Endodermal cell (in vitro differentiated cells): Measurements from ENCODE around the gene GALR3. TPM values are rescaled to one million over a fixed set of nuclear protein-coding genes. Genes with fewer than 3 reads are reported as not detected.

ENCODE experiments used
- DNase-seq: peaks from one replicate; pipeline ENCODE4 v3.0.0-alpha.2; 2017
- H3K27ac ChIP-seq: 2 replicates; pipeline ENCODE4 v1.5.1; 2013; ENCODE audit warnings: mild to moderate bottlenecking, low read depth, low read length, moderate library complexity
- H3K27me3 ChIP-seq: 2 replicates; pipeline ENCODE4 v1.6.1; 2013; ENCODE audit warnings: mild to moderate bottlenecking, low read length, moderate library complexity; ENCODE audit not compliant: insufficient read depth, control insufficient read depth, poor library complexity, severe bottlenecking
- H3K36me3 ChIP-seq: 2 replicates; pipeline ENCODE4 v1.7.0; 2013; ENCODE audit warnings: mild to moderate bottlenecking, low read length, moderate library complexity; ENCODE audit not compliant: control insufficient read depth, insufficient read depth
- H3K4me1 ChIP-seq: one replicate; pipeline ENCODE4 v1.7.0; 2013; ENCODE audit warnings: low read length; ENCODE audit not compliant: control insufficient read depth, insufficient read depth
- H3K4me3 ChIP-seq: 2 replicates; pipeline ENCODE4 v1.5.1; 2013; ENCODE audit warnings: mild to moderate bottlenecking, low read length, moderate library complexity
- H3K9ac ChIP-seq: 2 replicates; pipeline ENCODE4 v1.6.1; 2013; ENCODE audit warnings: mild to moderate bottlenecking, low read length, moderate library complexity; ENCODE audit not compliant: poor library complexity, severe bottlenecking; ENCODE audit errors: extremely low read depth
- H3K9me3 ChIP-seq: 2 replicates; pipeline ENCODE4 v1.6.1; 2013; ENCODE audit warnings: mild to moderate bottlenecking, low read length, moderate library complexity; ENCODE audit not compliant: control insufficient read depth
- H3K27ac Mint-ChIP-seq: 2 replicates; pipeline ENCODE4 v1.8.0; 2020; ENCODE audit warnings: mixed read lengths
- H3K27me3 Mint-ChIP-seq: 2 replicates; pipeline ENCODE4 v1.8.0; 2021; ENCODE audit warnings: mild to moderate bottlenecking, mixed read lengths; ENCODE audit not compliant: insufficient read depth
- H3K36me3 Mint-ChIP-seq: 2 replicates; pipeline ENCODE4 v1.8.0; 2020; ENCODE audit warnings: low read depth, mixed read lengths
- H3K4me1 Mint-ChIP-seq: 2 replicates; pipeline ENCODE4 v1.8.0; 2020; ENCODE audit warnings: mixed read lengths
- H3K4me3 Mint-ChIP-seq: 2 replicates; pipeline ENCODE4 v1.8.0; 2020; ENCODE audit warnings: mild to moderate bottlenecking, moderate library complexity, mixed read lengths
- H3K9me3 Mint-ChIP-seq: 2 replicates; pipeline ENCODE4 v1.8.0; 2020; ENCODE audit warnings: mild to moderate bottlenecking, mixed read lengths
- WGBS, 2 experiments: methylation state at CpG; one replicate each; pipeline versions ENCODE4 v1.1.5 to v1.1.7; 2013; ENCODE audit warnings: missing lambda C conversion rate in 2 of 2, mixed read lengths in 1 of 2; ENCODE audit not compliant: insufficient coverage in 1 of 2, insufficient read length in 1 of 2; 5-methylcytosine and 5-hydroxymethylcytosine counted together
- total RNA-seq, 2 donors: library from RNA; stranded (reverse); fragmentation: NEBNext Ultra II Directional in 1 of 2; extraction: Animal tissue kit (Norgen Biotek cat#: 25700) in 1 of 2; gene quantifications; 2 replicates in 1 of 2; 3 replicates in 1 of 2; pipeline ENCODE4 v1.2.1, GENCODE V29; 2021
- TF ChIP-seq, protein P1 (sequence below): fragments of 200-600 bp; sonication (generic); conservative IDR thresholded peaks from 2 replicates; pipeline ENCODE4 v1.5.0; 2021; ENCODE audit warnings: antibody characterized with exemption, mild to moderate bottlenecking

Gene GALR3
- total RNA-seq, 2 donors from 2014 or later, result 0.40 to 0.77 TPM

DNA sequence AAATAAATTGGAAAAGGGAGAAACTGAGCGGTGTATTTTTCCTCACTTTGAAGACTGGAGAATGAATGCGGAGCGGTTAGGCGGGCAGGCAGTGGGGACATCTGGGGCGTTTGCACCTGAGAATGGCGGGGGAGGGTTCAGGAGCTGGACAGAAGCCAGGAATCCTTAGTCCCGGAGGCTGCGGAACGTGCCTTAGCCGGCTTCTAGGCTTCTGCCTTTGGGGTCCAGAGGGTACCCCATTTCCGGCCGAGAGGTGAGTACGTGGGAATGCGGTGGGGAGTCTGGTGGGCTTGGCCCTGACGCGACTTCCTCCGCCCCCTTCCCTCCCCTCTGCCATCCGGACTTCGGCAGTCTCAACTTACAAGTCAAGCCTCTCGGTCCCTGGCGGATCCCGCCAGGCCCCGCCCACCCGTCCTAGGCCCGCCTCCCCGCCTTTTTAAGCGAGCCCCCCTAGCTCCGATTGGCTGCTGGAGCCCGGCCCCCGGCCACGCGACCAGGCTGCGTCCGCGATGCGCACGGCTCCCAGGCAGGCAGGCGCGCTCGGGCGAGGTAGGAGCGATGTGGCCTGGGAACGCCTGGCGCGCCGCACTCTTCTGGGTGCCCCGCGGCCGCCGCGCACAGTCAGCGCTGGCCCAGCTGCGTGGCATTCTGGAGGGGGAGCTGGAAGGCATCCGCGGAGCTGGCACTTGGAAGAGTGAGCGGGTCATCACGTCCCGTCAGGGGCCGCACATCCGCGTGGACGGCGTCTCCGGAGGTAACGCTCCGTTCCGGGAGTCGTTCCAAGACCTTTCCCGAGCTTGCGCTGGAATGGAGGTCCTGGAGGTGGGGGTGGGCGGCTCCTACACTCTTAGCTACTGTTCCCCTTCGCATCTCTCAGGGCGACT, 15.5 kb upstream of the GALR3 start, which contains the start of gene GCAT:
Gene GCAT (plus strand): TSS at position 525 of the 884 bp plus-strand sequence. CDS start 34 bp downstream, at position 559.
- Mint-ChIP-seq H3K9me3 (no peaks in the 10 kb centered on the region), H3K27ac (peak within 1 kb of the TSS; percentile 91), H3K27me3 (peaks cover 13% of the 10 kb centered on the region), H3K4me3 (peak within 1 kb of the TSS; percentile 68), H3K4me1 (peaks cover 29% of the 10 kb centered on the region), H3K36me3 (no peaks in the 10 kb centered on the region)
- Histone ChIP-seq H3K9ac (peak within 1 kb of the TSS; percentile 74), H3K9me3 (no peaks in the 10 kb centered on the region), H3K4me1 (peaks cover 3% of the 10 kb centered on the region), H3K36me3 (peaks cover 4% of the 10 kb centered on the region), H3K27ac (no peak within 1 kb of the TSS), H3K4me3 (peak within 1 kb of the TSS; percentile 92), H3K27me3 (no peaks in the 10 kb centered on the region)
- DNase-seq, result peak; percentile 99
- WGBS, 2 experiments, result 0% methylated on average over 35 to 73 of the region's 73 CpGs
- TF ChIP-seq, protein P1, sequence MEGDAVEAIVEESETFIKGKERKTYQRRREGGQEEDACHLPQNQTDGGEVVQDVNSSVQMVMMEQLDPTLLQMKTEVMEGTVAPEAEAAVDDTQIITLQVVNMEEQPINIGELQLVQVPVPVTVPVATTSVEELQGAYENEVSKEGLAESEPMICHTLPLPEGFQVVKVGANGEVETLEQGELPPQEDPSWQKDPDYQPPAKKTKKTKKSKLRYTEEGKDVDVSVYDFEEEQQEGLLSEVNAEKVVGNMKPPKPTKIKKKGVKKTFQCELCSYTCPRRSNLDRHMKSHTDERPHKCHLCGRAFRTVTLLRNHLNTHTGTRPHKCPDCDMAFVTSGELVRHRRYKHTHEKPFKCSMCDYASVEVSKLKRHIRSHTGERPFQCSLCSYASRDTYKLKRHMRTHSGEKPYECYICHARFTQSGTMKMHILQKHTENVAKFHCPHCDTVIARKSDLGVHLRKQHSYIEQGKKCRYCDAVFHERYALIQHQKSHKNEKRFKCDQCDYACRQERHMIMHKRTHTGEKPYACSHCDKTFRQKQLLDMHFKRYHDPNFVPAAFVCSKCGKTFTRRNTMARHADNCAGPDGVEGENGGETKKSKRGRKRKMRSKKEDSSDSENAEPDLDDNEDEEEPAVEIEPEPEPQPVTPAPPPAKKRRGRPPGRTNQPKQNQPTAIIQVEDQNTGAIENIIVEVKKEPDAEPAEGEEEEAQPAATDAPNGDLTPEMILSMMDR, result no peak

DNA sequence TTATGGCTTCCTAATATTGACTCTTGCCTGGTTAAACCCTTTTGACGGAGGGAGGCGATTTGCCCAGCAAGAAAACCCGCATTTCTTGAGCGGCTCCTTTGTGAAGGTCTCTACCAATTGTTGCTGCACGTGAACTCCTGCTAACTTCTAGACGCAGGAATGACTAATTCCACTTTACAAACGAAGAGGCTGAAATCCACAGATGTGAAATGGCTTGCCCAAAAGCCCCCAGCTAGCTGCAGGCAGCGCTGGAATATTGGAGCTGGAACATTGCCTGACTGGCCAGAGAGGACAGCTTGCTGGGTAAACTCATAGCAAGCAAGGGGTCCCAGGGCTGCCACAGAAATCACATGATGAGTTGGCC, 14.9 kb upstream of the GALR3 start:
- peaks cover under 1% of the 10 kb centered on the region for H3K36me3 Mint-ChIP-seq
- TF ChIP-seq, protein P1, result no peak
- peak overlapping the region; percentile 92 for H3K4me3 ChIP-seq
- no peaks in the 10 kb centered on the region for H3K27me3 ChIP-seq
- H3K9me3 Mint-ChIP-seq, result no peaks in the 10 kb centered on the region
- peak overlapping the region; percentile 68 for H3K4me3 Mint-ChIP-seq
- H3K9me3 ChIP-seq, result no peaks in the 10 kb centered on the region
- H3K27ac ChIP-seq, result no peak overlapping the region
- H3K4me1 ChIP-seq, result peaks cover 3% of the 10 kb centered on the region
- WGBS, 2 experiments, result 7 to 10% methylated on average over 8 of the region's 8 CpGs
- H3K27ac Mint-ChIP-seq, result peak overlapping the region; percentile 83
- peak overlapping the region; percentile 73 for H3K9ac ChIP-seq
- H3K27me3 Mint-ChIP-seq, result peaks cover 11% of the 10 kb centered on the region
- H3K36me3 ChIP-seq, result peaks cover 5% of the 10 kb centered on the region
- peaks cover 23% of the 10 kb centered on the region for H3K4me1 Mint-ChIP-seq
- DNase-seq, result no peak

DNA sequence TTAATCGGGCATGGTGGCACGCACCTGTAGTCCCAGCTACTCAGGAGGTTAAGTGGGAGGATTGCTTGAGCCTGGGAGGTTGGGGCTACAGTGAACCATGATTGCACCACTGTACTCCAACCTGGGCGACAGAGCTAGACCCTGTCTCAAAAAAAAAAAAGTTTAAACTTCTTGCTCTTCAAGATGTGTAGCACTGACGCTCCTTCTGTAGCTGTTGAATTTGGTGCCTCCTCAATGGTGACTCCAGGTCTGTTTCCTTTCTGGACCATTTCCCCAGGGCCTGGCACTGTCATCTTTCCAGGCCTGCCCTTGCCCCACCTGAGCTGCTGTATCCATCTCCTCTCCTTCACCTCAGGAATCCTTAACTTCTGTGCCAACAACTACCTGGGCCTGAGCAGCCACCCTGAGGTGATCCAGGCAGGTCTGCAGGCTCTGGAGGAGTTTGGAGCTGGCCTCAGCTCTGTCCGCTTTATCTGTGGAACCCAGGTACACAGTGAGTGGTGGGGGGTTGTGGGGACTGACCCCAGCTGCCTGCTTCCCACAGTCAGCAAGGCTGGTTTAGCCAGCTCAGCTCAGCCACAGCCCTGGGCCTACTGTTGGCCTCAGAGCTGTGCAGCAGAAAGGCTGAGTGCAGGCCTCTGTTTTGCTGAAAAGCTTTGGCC, 13.4 kb upstream of the GALR3 start:
- Histone ChIP-seq H3K9ac (no peak overlapping the region), H3K4me3 (no peak overlapping the region), H3K36me3 (peaks cover 7% of the 10 kb centered on the region), H3K9me3 (no peaks in the 10 kb centered on the region), H3K4me1 (no peaks in the 10 kb centered on the region), H3K27ac (no peak overlapping the region), H3K27me3 (no peaks in the 10 kb centered on the region)
- DNase-seq, result no peak
- peaks cover 13% of the 10 kb centered on the region for H3K4me1 Mint-ChIP-seq
- 90% methylated on average over 5 of the region's 5 CpGs for WGBS, 2 experiments
- H3K4me3 Mint-ChIP-seq, result no peak overlapping the region
- peaks cover 8% of the 10 kb centered on the region for H3K27me3 Mint-ChIP-seq
- no peaks in the 10 kb centered on the region for H3K9me3 Mint-ChIP-seq
- H3K36me3 Mint-ChIP-seq, result peaks cover 5% of the 10 kb centered on the region
- TF ChIP-seq, protein P1, result no peak
- H3K27ac Mint-ChIP-seq, result no peak overlapping the region
